Measurements from ENCODE around the gene EPS15.
A peak's percentile ranks its signal among the peaks of the same experiment; 100 is the strongest.

The EPS15 gene

DNA sequence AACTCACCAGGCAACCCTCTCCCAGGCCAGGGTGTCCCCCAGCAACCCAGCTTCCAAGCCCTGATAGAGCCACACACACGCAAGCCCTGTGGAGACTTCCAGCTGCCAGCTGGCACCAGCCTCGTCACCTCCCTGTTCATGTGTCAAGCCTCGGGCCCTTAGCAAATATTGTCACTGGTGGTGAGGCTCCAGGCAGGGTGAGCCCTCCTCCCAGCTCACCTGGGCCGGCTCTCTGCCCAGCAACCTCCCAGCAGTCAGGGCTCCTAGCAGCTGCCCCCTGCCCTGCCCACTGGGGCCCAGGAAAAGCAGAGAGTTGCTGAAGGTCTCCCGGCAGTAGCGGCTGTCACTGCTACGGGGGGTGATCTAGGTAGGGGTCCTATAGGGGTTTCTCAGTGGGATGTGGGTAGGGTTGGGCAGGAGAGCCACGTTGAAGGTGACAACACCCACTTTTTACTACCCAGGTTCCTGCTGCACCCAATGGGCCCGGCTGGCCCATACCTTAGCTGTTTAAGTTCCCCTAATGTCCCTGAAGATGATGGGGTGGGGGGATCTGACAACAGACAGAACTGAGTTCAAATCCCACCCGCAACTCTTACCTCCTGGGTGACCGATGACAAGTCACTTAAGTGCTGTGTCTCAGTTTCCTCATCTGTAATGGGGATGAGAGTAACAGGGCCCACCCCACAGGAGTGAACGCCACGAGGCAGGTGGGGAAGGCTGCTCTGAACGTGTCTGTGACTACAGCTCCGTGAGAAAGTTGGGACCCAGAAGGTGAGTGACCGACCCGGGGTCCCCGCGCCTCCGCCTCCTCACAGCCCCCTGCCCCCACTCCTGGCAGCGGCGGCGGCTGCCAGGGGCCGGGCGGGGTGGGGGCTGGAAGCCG, 189.4 kb downstream of the EPS15 start:
- peak overlapping the region; percentile 48 for H3K4me3 ChIP-seq (ENCODE audit: low read depth, low read length)
- TF ChIP-seq, protein P1, sequence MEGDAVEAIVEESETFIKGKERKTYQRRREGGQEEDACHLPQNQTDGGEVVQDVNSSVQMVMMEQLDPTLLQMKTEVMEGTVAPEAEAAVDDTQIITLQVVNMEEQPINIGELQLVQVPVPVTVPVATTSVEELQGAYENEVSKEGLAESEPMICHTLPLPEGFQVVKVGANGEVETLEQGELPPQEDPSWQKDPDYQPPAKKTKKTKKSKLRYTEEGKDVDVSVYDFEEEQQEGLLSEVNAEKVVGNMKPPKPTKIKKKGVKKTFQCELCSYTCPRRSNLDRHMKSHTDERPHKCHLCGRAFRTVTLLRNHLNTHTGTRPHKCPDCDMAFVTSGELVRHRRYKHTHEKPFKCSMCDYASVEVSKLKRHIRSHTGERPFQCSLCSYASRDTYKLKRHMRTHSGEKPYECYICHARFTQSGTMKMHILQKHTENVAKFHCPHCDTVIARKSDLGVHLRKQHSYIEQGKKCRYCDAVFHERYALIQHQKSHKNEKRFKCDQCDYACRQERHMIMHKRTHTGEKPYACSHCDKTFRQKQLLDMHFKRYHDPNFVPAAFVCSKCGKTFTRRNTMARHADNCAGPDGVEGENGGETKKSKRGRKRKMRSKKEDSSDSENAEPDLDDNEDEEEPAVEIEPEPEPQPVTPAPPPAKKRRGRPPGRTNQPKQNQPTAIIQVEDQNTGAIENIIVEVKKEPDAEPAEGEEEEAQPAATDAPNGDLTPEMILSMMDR (IDR thresholded peaks at IDR 0.05; ENCODE audit: control insufficient read depth, extremely low read depth, insufficient read depth): no peak
- peak; percentile 96 for DNase-seq (ENCODE audit: low read depth)

DNA sequence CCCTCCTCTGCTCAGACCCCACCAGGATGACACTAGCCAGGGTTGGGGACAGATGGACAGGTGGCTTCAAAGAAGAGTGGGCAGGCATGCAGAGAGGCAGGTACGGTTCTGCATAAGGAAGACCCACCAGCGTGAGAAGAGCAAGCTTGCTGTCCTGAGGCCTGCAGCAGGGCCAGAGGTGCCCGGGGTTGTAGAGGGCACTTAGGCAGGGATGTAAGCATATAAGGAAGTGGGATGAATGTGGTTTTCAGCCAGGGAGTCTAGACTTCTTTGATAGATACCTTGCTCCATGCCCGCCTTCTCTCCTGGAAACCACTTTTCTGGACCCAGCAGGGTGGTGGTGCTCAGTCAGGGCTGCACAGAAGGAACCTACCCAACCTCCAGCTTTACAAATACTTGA, 190.1 kb downstream of the EPS15 start:
- no peak for DNase-seq (ENCODE audit: low read depth)
- no peak overlapping the region for H3K4me3 ChIP-seq (ENCODE audit: low read depth, low read length)
- TF ChIP-seq, protein P1 (IDR thresholded peaks at IDR 0.05; ENCODE audit: control insufficient read depth, extremely low read depth, insufficient read depth): no peak

DNA sequence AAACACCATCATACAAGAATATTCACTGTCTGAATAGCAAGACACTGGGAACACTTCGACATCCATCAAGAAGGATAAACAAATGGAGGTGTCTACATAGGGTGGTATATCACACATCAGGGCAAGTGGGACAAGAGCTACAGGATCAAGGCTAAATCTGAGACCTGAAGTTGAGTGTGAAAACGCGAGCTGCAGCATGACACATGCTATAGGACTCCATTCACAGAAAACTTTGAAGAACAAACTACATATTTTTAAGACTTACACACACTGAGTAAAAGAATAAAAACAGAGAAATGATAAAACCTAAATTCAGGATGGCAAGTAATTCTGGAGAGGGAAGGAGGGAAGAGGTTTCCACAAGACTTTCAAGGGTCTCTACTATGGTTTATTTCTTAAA, 190.8 kb downstream of the EPS15 start:
- DNase-seq (ENCODE audit: low read depth): no peak
- TF ChIP-seq, protein P1 (IDR thresholded peaks at IDR 0.05; ENCODE audit: control insufficient read depth, extremely low read depth, insufficient read depth): no peak

DNA sequence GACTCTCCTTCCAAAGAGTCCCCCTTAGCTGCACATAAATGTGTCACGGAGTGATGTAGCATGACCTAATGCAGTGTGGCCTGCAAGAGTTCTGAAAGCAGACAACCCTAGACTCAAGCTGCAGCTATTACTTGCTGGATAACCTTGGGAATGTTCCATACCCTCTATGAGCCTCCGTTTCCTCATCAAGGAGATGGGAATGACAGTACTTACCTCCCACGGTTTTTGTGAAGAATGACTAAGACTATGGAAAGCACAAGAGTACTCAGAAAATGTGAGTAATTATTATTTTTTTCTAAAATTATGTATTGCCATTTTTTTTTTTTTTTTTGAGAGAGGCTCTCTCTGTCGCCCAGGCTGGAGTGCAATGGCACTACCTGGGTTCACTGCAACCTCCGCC, 191.7 kb downstream of the EPS15 start:
- DNase-seq (ENCODE audit: low read depth): no peak
- TF ChIP-seq, protein P1 (IDR thresholded peaks at IDR 0.05; ENCODE audit: control insufficient read depth, extremely low read depth, insufficient read depth): no peak
- H3K4me3 ChIP-seq (ENCODE audit: low read depth, low read length): no peak overlapping the region

More for the DNA sequence above, 190.8 kb downstream of the EPS15 start:
- no peak overlapping the region for H3K4me3 ChIP-seq (ENCODE audit: low read depth, low read length)

DNA sequence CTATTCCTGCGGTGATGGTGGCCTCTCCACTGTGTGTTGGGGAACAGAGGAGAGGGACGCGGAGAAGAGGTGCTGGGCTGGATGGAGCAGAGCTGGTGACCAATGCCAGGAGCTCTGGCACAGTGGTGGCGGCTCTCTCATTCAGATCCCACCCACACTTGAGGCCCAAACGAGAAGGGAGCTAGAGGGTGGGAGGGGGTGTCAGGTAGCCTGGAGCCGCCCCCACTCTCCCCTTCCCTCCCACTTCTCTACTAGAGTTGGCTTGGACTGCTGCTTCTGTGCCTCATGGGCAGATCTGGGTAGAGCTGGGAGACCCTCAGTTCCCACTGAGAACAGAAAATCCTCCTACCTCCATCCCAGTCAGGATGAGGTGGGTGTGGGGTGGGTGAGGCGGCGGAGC, 192.2 kb downstream of the EPS15 start:
- no peak overlapping the region for H3K4me3 ChIP-seq (ENCODE audit: low read depth, low read length)
- DNase-seq (ENCODE audit: low read depth): no peak
- TF ChIP-seq, protein P1 (IDR thresholded peaks at IDR 0.05; ENCODE audit: control insufficient read depth, extremely low read depth, insufficient read depth): no peak

DNA sequence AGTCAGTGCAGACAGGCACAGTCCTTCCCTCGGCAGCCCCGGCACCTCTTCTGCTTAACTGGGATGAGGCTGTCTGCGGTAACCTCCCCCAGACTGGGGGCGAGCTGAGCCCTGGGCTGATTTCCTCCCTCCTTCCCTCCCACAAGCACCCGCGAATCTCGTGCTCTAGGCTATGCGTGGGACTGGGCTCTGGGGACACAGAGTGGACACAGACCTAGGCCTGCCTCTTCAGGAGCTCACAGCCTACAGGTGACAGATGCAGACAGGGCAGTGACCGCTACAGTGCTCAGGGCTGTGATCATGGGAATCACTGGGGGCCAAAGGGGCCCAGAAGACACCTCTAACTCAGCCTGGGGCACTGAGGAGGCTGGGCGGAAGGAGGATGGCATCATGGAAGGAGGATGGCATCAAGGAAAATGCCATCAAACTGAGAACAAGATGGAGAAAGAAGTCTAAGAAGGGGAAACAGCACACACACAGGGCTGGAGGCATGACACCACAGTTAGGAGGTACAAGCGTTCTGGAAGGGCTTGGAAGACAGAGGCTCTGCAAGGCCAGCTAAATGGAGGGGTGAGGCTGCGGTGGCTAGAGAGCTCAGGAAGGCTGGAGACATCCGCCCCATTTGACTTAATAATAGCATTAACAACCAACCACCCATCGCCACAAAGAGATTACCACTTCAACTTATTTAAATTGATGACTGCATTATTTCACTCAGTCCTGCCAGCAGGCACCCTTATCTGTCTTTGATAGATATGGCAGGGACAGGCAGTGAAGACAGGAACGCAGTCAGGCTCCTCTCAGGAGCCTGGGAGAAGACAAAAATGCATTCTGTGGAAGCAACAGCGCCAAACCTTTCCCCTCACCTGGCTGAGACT, 192.9 kb downstream of the EPS15 start:
- no peak overlapping the region for H3K4me3 ChIP-seq (ENCODE audit: low read depth, low read length)
- TF ChIP-seq, protein P1 (IDR thresholded peaks at IDR 0.05; ENCODE audit: control insufficient read depth, extremely low read depth, insufficient read depth): no peak
- no peak for DNase-seq (ENCODE audit: low read depth)
